ENCODE results near the gene CCL2.

The CCL2 gene

GRCh38 chr17:34265711-34266110, 10.6 kb downstream of the CCL2 start:
- DNase-seq (ENCODE audit: low spot score) = no peak

DNA sequence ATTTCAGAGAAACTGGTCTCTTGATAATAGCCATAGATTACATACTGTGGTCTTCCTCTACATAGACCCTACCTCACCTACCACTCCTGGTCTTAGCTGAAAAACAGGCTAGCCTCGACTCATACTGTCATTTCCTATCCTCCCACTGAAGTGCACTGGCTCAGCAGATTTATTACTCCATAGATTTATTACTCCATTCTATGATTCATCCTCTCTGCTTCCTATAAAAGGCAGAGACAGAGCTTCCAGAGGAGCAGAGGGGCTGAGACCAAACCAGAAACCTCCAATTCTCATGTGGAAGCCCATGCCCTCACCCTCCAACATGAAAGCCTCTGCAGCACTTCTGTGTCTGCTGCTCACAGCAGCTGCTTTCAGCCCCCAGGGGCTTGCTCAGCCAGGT, 14.9 kb downstream of the CCL2 start, which contains the start of gene CCL7:
CCL7 (plus strand) TSS at position 253 of the 400 bp plus-strand sequence; CDS start at position 323, 70 bp downstream.
- DNase-seq (ENCODE audit: low spot score) = no peak

DNA sequence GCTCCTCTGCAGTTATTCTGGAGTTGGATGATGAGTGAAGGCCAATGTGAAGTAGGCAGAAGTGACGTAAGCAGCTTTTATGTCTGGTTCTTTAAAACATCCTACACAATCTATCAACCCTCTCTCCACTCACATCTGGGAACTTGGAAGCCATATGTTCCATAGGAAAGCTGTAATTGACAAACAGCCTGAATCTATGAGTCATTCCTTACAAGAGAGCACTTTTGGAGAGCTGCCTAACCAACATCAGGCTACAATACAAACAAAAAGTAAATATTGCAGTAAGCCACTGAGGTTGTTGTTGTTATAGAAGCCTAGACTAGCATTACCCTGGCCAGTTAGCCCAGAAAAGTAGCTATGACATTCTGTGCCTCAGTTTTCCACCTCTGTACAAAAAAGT, 20.8 kb downstream of the CCL2 start:
- DNase-seq (ENCODE audit: low spot score) = no peak

- DNase-seq (ENCODE audit: low spot score) = no peak
Measured at GRCh38 chr17:34276826-34277225, 21.7 kb downstream of the CCL2 start.

DNA sequence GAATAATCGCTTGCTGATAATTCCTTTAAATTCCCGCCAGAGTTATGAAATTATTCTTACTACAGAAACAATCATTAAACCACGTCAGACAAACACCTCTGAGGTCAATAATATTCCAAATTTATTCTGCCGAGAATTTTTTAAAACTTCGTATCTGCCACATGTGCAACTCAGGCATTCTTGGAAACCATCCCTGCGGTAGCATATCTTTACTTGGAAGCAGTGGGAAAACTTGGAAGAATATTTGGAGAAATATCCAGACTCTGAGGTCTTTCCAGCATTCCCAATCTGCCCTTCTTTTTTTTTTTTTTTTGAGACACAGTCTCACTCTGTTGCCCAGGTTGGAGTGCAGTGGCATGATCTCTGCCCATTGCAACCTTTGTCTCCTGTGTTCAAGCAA, 28.5 kb downstream of the CCL2 start:
- no peak for DNase-seq (ENCODE audit: low spot score)

DNA sequence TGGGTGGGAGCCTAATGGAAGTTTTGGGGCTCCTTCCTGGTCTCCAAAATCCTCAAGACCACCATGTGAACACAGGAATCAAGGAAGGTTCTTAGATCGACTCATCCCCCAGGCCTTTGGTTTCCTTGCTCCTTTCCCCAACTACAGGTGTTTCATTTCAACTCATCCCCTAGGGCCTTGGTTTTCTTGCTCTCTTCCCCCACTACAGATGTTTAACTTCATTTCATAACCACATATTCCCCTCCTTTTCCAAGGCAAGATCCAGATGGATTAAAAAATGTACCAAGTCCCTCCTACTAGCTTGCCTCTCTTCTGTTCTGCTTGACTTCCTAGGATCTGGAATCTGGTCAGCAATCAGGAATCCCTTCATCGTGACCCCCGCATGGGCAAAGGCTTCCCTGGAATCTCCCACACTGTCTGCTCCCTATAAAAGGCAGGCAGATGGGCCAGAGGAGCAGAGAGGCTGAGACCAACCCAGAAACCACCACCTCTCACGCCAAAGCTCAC, 30.3 kb downstream of the CCL2 start, which contains the start of gene CCL11:
CCL11 (plus strand) TSS at position 457 of the 507 bp plus-strand sequence. CDS start 67 bp downstream, outside the sequence.
- DNase-seq (ENCODE audit: low spot score) = no peak

- no peak for DNase-seq (ENCODE audit: low spot score)
Measured at GRCh38 chr17:34287875-34288274, 32.8 kb downstream of the CCL2 start.

DNA sequence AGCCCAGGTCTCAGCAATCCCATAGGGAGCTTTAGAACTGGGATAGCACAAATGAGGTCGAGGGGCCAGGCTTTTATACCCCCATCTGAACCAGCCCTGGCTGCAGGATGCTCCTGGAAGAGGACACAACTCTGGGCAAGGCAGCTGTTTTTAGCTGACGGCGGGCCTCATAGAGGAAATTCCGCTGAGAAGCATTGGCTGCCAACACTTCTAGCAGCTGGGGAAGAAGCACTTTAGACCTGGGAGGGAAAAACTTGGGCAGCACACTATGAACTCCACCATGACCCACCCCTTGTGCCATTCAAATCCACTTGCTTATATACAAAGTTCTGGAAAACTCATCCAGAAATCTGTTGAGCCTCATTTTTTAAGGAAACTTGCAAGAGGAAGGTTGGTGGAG, 35.5 kb downstream of the CCL2 start:
- DNase-seq (ENCODE audit: low spot score) = no peak

DNA sequence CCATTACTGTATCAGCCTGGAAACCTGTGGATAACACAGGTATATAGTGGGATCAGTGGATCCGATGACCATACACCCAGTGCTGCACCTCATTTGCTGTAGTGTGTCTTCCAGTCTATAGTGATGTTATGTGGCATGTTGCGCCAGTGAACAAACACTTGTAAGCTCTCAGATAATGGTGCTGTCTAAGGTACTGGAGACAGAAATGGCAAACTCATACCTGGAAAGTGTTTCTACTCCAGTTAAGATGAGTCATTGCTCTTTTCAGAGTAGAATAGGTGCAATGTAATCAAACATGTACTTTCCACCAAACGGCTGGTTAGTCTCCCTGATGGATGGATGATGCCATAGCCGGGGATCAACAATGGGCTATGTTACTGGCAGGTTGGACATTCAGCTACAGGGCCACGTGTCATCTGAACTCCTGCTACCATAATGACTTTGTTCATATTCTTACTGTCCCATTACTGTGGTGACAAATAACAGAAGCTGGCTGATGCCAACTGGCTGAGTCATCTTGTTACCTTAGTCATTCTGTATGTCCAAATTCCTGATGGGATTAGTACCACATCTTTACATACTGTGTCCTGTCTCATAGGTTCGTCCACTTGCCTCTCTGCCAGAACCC, 36.8 kb downstream of the CCL2 start:
- no peak for DNase-seq (ENCODE audit: low spot score)

- DNase-seq (ENCODE audit: low spot score) = no peak
Measured at GRCh38 chr17:34299027-34299426, 43.9 kb downstream of the CCL2 start.

DNA sequence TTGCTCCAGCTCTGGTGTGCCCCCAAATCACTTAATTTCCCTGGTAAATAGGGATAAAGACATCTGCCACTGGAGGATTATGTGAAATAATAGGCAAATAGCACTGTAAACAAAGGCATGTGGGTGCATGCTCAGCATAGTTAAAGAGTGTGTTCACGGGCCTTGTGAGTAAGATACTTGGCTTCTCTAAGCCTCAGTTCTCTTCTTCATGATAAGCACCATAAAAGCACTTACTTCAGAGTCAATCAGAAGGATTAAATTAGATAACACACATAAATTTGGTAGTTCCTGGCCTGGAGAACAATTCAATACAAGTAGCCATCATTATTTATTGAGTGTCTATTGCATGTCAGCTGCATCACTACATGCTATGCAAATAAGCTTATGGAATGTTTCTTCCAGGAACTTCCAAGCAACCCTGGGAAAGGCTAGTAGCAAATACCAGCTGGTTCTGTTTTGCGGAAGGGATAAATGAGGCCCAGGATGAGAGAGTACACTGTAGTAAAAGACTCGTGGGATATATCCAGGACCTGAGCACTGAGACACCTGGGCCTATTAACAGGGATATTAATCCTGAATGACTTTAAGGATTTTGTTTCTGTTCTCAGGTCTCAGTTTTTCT, 45.0 kb downstream of the CCL2 start:
- DNase-seq (ENCODE audit: low spot score) = no peak

DNA sequence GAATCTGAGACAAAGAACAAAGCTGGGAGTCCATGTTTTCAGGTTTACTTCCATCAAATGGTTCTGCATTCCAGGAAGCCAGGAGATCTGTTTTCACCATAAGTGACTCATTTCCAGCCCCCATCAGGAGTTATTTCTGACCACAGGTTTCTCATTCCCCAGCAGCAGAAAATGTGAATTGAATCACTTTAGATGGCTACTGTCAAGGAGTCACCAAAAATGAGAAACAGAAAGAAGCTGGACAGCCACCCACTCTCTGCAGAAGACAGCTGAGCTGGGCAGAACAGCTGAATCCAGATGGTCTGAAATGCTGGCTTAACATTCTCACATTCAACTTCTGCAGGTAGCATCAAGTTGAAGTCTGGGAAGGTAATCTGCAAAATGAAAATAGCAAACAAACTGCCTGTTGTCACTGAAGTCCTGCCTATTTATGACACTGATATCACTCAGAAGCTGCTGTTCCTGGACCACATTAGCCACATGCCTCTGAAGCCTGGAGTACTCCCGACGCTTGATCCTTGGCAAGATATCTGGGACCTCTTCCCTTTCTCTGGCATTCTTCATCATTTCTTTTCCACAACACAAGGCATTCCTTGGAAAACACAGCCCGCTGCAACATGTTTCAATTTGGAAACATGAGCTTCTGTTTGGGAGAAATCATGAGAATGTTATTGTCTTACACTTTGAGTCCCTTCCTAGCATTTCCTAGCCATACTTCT, 45.7 kb downstream of the CCL2 start:
- DNase-seq (ENCODE audit: low spot score) = no peak

DNA sequence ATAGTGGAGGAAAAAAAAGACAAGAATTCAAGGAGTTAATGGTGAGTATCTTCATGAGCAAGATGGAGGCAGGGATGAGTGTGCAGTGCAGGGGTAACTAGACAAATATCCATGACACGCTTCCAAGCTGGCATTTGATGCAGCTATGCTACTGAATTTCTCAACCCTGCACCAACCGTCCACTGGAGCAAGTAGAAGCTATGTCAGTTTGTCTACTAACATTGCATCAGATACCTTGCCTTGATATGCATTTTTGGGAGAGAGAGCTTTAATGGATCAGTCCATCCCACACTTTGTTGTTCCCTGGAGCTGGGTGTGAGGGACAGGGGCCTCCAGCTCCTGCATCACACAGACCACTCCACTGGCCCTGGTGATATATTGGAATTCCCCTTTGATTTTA, 46.9 kb downstream of the CCL2 start:
- no peak for DNase-seq (ENCODE audit: low spot score)

DNA sequence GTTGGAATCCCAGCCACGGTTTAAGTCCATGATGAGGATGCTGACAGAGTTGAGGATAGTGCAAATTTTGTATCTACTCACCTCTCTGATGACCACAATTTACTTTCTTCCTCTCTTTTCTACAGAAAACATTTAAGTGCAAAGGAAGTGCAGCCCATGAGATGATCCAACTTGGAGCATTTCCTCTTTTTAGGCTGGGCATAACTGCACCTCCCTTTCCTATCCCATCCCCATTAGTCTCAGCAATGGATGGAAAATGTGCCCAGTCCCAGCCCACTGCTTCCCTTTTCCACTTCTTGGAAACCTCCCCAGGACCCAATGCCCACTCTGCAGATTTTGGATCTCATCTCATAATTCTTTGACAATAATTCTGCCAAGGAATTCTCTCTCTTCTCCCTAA, 47.6 kb downstream of the CCL2 start:
- no peak for DNase-seq (ENCODE audit: low spot score)

DNA sequence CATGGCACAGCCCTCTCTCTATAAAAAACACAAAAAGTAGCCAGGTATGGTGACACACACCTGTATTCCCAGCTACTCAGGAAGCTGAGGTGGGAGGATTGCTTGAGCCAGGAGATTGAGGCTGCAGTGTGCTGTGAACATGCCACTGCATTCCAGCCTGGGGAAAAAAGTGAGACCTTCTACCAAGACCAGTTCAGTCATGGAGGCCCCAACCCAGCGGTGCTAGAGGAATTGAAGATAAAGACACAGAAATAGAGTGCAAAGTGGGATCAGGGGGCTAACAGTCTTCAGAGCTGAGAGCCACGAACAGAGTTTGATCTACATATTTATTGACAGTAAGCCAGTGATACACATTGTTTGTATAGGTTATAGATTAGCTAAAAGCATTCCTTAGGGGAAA, 48.5 kb downstream of the CCL2 start:
- no peak for DNase-seq (ENCODE audit: low spot score)

GRCh38 chr17:34305061-34305460, 50.0 kb downstream of the CCL2 start:
- DNase-seq (ENCODE audit: low spot score) = no peak

DNA sequence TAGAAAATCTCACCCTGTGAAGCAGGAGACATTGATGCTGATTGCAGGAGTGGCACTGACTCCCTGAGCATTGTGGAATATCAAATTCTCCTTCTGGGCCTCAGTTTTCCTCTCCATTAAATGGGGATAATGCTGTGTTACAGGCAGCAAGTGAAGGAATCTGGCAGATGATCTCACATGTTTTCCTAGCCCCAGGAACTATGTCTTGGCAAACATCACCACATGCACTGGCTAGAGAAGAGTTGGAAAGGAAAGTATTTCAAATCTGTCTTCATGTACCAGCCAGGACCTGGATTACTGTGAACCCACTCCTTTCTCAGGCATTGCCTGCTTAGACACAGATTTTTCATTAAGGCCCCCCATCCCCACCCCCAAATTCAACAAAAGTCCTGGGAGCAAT, 50.5 kb downstream of the CCL2 start:
- DNase-seq (ENCODE audit: low spot score) = no peak

DNA sequence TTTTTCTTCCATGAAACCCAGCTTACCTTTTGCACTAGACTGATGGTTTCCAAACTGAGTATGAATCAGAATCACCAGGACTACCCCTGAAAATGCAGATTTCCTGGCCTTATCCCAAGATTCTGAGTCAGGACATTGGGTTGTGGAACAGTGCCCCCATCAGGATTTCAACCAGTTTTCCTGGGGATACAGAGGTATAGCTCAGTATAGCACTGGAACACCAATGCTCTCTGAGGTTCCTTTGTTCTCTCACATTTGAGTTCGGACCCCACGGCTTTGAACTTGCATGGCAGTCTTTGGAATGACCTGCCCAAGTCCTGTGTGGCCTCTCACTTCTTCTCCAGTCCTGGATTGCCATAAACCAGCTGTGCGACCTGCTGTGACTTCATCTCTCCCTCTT, 51.4 kb downstream of the CCL2 start:
- no peak for DNase-seq (ENCODE audit: low spot score)
